K562 (cell line): Measurements from ENCODE around the gene PRM3. TPM values are rescaled to one million over a fixed set of nuclear protein-coding genes. Genes with fewer than 3 reads are reported as not detected.

Source experiments
- CBX1 ChIP-seq: sonication (generic); IDR thresholded peaks from 2 replicates; pipeline ENCODE4 v1.6.1; 2016; ENCODE audit warnings: antibody characterized with exemption, low read depth, mild to moderate bottlenecking
- CREB1 ChIP-seq, 2 experiments: sonication (generic) in 1 of 2; formaldehyde crosslinking in 1 of 2; IDR thresholded peaks; 2 replicates each; pipeline versions ENCODE4 v1.6.1 to v1.8.0; 2012 to 2022; ENCODE audit warnings: inconsistent platforms in 1 of 2, mild to moderate bottlenecking in 1 of 2, missing genetic modification reagents in 1 of 2, moderate library complexity in 1 of 2
- CTBP1 ChIP-seq: fragments of 450-650 bp; IDR thresholded peaks from 2 replicates; pipeline ENCODE4 v1.6.1; 2016; ENCODE audit warnings: borderline replicate concordance
- DDX20 ChIP-seq: fragments of 450-650 bp; IDR thresholded peaks from 2 replicates; pipeline ENCODE4 v1.6.1; 2016; ENCODE audit warnings: missing genetic modification characterization, low read depth, mild to moderate bottlenecking, missing compliant biosample characterization, moderate library complexity
- GATAD2A ChIP-seq: fragments of 450-650 bp; IDR thresholded peaks from 2 replicates; pipeline ENCODE4 v1.6.1; 2017
- HDAC6 ChIP-seq: IDR thresholded peaks from 2 replicates; pipeline ENCODE4 v1.6.1; 2012; ENCODE audit warnings: low read depth, mild to moderate bottlenecking, control low read depth, inconsistent platforms, low read length, moderate library complexity
- JUND ChIP-seq, 2 experiments: IDR thresholded peaks; 2 replicates in 1 of 2; 3 replicates in 1 of 2; pipeline ENCODE4 v1.6.1; 2011; ENCODE audit warnings: borderline replicate concordance in 2 of 2, low read depth in 2 of 2, low read length in 2 of 2, improper control_type of control experiment in 1 of 2, missing biosample characterization in 1 of 2, missing genetic modification characterization in 1 of 2, missing genetic modification reagents in 1 of 2
- NR3C1 ChIP-seq: sonication (generic); formaldehyde crosslinking; IDR thresholded peaks from 2 replicates; pipeline ENCODE4 v1.8.1; 2022; ENCODE audit warnings: missing genetic modification reagents
- RB1 ChIP-seq: fragments of 450-650 bp; IDR thresholded peaks from 2 replicates; pipeline ENCODE4 v1.6.1; 2017; ENCODE audit warnings: low read depth, mild to moderate bottlenecking
- SIN3B ChIP-seq: fragments of 450-650 bp; IDR thresholded peaks from 2 replicates; pipeline ENCODE4 v1.6.1; 2017; ENCODE audit warnings: low read depth, mild to moderate bottlenecking, moderate library complexity
- SLC30A9 ChIP-seq: fragments of 250-450 bp; sonication (Bioruptor Pico); IDR thresholded peaks from 2 replicates; pipeline ENCODE4 v1.8.0; 2022; ENCODE audit warnings: mild to moderate bottlenecking, moderate library complexity
- ZNF121 ChIP-seq: sonication (generic); formaldehyde crosslinking; conservative IDR thresholded peaks from 2 replicates; pipeline ENCODE4 v1.8.0; 2022; ENCODE audit warnings: missing genetic modification reagents
- ZNF445 ChIP-seq: fragments of 250-450 bp; sonication (Bioruptor Pico); IDR thresholded peaks from 2 replicates; pipeline ENCODE4 v1.4.0; 2020; ENCODE audit warnings: low read depth, mild to moderate bottlenecking, moderate library complexity
- polyA plus RNA-seq, 8 experiments: library from polyadenylated mRNA; depleted of rRNA in 4 of 8; stranded (reverse) in 5 of 8; unstranded in 3 of 8; fragments of >200 nt; fragmentation: Nextera tagmentation in 2 of 8; fragmentation: Illumina TruSeq in 1 of 8; extraction: Ambion mirVana in 2 of 8; extraction: Trizol in 1 of 8; gene quantifications; 2 replicates each; pipeline versions ENCODE4 v1.2.1 to v1.2.3, GENCODE V29; 2011 to 2014; ENCODE audit warnings: inconsistent platforms in 1 of 8, missing spikeins in 1 of 8
- total RNA-seq, 7 experiments: library from RNA; depleted of rRNA in 6 of 7; stranded (reverse); fragments of >200 nt in 6 of 7; fragmentation: Illumina TruSeq in 2 of 7; extraction: Trizol in 2 of 7; gene quantifications; 2 replicates each; pipeline versions ENCODE4 v1.2.1 to v1.2.3, GENCODE V29; 2011 to 2021; ENCODE audit warnings: low replicate concordance in 1 of 7
- TF ChIP-seq, protein P1 (sequence below): fragments of 450-650 bp; formaldehyde crosslinking; IDR thresholded peaks from 2 replicates; pipeline ENCODE4 v1.4.0; 2022; ENCODE audit warnings: missing genetic modification characterization
- TF ChIP-seq, protein P2 (sequence below), 2 experiments: fragments of 450-650 bp; IDR thresholded peaks; 2 replicates each; pipeline ENCODE4 v1.6.1; 2016
- TF ChIP-seq, protein P3 (sequence below): fragments of 250-450 bp; sonication (Bioruptor Pico); IDR thresholded peaks from 2 replicates; pipeline ENCODE4 v1.6.1; 2021; ENCODE audit warnings: mild to moderate bottlenecking
- TF ChIP-seq, protein P4 (sequence below): sonication (generic); formaldehyde crosslinking; IDR thresholded peaks from 2 replicates; pipeline ENCODE4 v1.8.1; 2023; ENCODE audit warnings: mild to moderate bottlenecking, missing genetic modification reagents, moderate library complexity
- TF ChIP-seq, protein P5 (sequence below): conservative IDR thresholded peaks from 2 replicates; pipeline ENCODE4 v1.6.1; 2011; ENCODE audit warnings: low read depth, mild to moderate bottlenecking, low read length; ENCODE audit not compliant: control insufficient read depth

Gene PRM3
- total and polyA plus RNA-seq, 9 of the 15 experiments (the other 6 are each of a cell fraction or from before 2014, with no cell fraction given), result not detected

DNA sequence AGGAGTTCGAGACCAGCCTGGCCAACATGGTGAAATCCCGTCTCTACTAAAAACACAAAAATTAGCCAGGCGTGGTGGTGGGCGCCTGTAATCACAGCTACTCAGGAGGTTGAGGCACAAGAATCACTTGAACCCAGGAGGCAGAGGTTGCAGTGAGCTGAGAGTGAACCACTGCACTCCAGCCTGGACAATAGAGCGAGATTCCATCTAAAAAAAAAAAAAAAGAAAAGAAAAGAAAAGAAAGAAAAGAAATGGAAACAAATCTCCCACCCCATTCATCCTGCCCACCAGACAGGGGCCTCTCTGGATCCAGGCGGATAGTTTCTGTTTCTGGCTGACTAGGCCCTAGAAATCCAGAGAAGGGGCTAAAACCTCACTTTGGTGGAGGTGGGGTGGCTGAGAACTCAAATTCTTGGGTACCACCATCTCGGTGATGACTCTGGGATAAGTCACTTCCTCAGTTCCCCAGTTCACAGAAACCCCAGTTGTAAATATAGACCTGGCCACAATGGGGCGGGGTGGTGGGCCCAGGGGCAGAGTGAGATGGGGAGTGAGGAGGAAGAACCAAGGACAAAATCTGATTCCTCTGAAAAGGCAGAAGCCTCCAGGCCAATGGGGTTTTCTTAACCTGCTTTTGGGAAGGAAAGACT, 39.6 kb downstream of the PRM3 start (continued):
- TF ChIP-seq NR3C1 (CRISPR knock-in tag), result no peak
- TF ChIP-seq SIN3B, result no peak
- TF ChIP-seq CTBP1, result peak; percentile 73; the same call in 1 of the 2 replicates
- TF ChIP-seq DDX20, result no peak
- no peak for TF ChIP-seq CREB1 (IDR thresholded peaks at IDR 0.05)
- no peak for TF ChIP-seq CREB1 (CRISPR knock-in tag; IDR thresholded peaks at IDR 0.05)
- no peak for TF ChIP-seq HDAC6
- TF ChIP-seq, protein P1, sequence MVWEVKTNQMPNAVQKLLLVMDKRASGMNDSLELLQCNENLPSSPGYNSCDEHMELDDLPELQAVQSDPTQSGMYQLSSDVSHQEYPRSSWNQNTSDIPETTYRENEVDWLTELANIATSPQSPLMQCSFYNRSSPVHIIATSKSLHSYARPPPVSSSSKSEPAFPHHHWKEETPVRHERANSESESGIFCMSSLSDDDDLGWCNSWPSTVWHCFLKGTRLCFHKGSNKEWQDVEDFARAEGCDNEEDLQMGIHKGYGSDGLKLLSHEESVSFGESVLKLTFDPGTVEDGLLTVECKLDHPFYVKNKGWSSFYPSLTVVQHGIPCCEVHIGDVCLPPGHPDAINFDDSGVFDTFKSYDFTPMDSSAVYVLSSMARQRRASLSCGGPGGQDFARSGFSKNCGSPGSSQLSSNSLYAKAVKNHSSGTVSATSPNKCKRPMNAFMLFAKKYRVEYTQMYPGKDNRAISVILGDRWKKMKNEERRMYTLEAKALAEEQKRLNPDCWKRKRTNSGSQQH (CRISPR knock-in tag), result no peak
- TF ChIP-seq ZNF445, result no peak
- 0 out of 2 replicates have a peak, but pooled peaks have one; percentile 20 for TF ChIP-seq GATAD2A
- no peak for TF ChIP-seq CBX1
- TF ChIP-seq JUND (IDR thresholded peaks at IDR 0.05; ENCODE audit: borderline replicate concordance, low read depth, low read length), result 0 out of 2 replicates have a peak, but pooled peaks have one; percentile 5
- TF ChIP-seq JUND (tag; IDR thresholded peaks at IDR 0.05; ENCODE audit: borderline replicate concordance, low read depth, low read length), result no peak; the same call in 2 of the 3 replicates
- no peak for TF ChIP-seq SLC30A9 (CRISPR knock-in tag)
- TF ChIP-seq, protein P2, sequence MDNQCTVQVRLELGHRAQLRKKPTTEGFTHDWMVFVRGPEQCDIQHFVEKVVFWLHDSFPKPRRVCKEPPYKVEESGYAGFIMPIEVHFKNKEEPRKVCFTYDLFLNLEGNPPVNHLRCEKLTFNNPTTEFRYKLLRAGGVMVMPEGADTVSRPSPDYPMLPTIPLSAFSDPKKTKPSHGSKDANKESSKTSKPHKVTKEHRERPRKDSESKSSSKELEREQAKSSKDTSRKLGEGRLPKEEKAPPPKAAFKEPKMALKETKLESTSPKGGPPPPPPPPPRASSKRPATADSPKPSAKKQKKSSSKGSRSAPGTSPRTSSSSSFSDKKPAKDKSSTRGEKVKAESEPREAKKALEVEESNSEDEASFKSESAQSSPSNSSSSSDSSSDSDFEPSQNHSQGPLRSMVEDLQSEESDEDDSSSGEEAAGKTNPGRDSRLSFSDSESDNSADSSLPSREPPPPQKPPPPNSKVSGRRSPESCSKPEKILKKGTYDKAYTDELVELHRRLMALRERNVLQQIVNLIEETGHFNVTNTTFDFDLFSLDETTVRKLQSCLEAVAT (IDR thresholded peaks at IDR 0.05), result peak in 1 of 2 experiments; percentile 46; a peak in 1 of 4 replicates
- peak; percentile 26; the same call in 1 of the 2 replicates for TF ChIP-seq ZNF121
- no peak for TF ChIP-seq RB1
- TF ChIP-seq, protein P3, sequence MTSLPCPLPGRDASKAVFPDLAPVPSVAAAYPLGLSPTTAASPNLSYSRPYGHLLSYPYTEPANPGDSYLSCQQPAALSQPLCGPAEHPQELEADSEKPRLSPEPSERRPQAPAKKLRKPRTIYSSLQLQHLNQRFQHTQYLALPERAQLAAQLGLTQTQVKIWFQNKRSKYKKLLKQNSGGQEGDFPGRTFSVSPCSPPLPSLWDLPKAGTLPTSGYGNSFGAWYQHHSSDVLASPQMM, result no peak
- TF ChIP-seq, protein P4, sequence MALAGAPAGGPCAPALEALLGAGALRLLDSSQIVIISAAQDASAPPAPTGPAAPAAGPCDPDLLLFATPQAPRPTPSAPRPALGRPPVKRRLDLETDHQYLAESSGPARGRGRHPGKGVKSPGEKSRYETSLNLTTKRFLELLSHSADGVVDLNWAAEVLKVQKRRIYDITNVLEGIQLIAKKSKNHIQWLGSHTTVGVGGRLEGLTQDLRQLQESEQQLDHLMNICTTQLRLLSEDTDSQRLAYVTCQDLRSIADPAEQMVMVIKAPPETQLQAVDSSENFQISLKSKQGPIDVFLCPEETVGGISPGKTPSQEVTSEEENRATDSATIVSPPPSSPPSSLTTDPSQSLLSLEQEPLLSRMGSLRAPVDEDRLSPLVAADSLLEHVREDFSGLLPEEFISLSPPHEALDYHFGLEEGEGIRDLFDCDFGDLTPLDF (CRISPR knock-in tag), result no peak
- TF ChIP-seq, protein P5, sequence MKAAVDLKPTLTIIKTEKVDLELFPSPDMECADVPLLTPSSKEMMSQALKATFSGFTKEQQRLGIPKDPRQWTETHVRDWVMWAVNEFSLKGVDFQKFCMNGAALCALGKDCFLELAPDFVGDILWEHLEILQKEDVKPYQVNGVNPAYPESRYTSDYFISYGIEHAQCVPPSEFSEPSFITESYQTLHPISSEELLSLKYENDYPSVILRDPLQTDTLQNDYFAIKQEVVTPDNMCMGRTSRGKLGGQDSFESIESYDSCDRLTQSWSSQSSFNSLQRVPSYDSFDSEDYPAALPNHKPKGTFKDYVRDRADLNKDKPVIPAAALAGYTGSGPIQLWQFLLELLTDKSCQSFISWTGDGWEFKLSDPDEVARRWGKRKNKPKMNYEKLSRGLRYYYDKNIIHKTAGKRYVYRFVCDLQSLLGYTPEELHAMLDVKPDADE, result no peak
